Measurements from ENCODE around the gene PRSS12.

- TF ChIP-seq, protein P1, sequence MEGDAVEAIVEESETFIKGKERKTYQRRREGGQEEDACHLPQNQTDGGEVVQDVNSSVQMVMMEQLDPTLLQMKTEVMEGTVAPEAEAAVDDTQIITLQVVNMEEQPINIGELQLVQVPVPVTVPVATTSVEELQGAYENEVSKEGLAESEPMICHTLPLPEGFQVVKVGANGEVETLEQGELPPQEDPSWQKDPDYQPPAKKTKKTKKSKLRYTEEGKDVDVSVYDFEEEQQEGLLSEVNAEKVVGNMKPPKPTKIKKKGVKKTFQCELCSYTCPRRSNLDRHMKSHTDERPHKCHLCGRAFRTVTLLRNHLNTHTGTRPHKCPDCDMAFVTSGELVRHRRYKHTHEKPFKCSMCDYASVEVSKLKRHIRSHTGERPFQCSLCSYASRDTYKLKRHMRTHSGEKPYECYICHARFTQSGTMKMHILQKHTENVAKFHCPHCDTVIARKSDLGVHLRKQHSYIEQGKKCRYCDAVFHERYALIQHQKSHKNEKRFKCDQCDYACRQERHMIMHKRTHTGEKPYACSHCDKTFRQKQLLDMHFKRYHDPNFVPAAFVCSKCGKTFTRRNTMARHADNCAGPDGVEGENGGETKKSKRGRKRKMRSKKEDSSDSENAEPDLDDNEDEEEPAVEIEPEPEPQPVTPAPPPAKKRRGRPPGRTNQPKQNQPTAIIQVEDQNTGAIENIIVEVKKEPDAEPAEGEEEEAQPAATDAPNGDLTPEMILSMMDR (IDR thresholded peaks at IDR 0.05): no peak
- TF ChIP-seq POLR2A (IDR thresholded peaks at IDR 0.05; ENCODE audit: low read depth) (no peak), EP300 (IDR thresholded peaks at IDR 0.05) (no peak), POLR2AphosphoS5 (IDR thresholded peaks at IDR 0.05) (no peak)
Measured at GRCh38 chr4:118338981-118339765, 13.6 kb downstream of the PRSS12 start.

All from esophagus muscularis mucosa (tissue), 4 donors.